ENCODE data around the gene GSTM4.
"Not testable (repeated sequence)": the region's sequence is repeated elsewhere in the genome, so short reads cannot be mapped to it uniquely, and the experiment has no call there.

The GSTM4 gene

GRCh38 chr1:109669246-109669948, 13.5 kb downstream of the GSTM4 start:
- DNase-seq = no peak

GRCh38 chr1:109669949-109670302, 14.0 kb downstream of the GSTM4 start:
- not testable (repeated sequence) for DNase-seq

- no peak for DNase-seq
Measured at GRCh38 chr1:109671067-109671466, 15.2 kb downstream of the GSTM4 start.

- not testable (repeated sequence) for DNase-seq
Measured at GRCh38 chr1:109673861-109674260, 18.0 kb downstream of the GSTM4 start.

GRCh38 chr1:109676683-109677381, 20.9 kb downstream of the GSTM4 start:
- not testable (repeated sequence) for DNase-seq

- DNase-seq = no peak
Measured at GRCh38 chr1:109677459-109677858, 21.6 kb downstream of the GSTM4 start.

GRCh38 chr1:109678637-109679036, 22.7 kb downstream of the GSTM4 start:
- not testable (repeated sequence) for DNase-seq

- DNase-seq = not testable (repeated sequence)
Measured at GRCh38 chr1:109684777-109685176, 28.9 kb downstream of the GSTM4 start.

GRCh38 chr1:109685399-109685798, 29.5 kb downstream of the GSTM4 start:
- not testable (repeated sequence) for DNase-seq

- DNase-seq = not testable (repeated sequence)
Measured at GRCh38 chr1:109685890-109686289, 30.0 kb downstream of the GSTM4 start.

- DNase-seq = not testable (repeated sequence)
Measured at GRCh38 chr1:109687109-109687508, 31.2 kb downstream of the GSTM4 start.

- DNase-seq = no peak
Measured at GRCh38 chr1:109687641-109688499, 32.0 kb downstream of the GSTM4 start, which contains the start of gene GSTM1. TSS of gene GSTM1 (plus strand) at chr1:109687817. CDS start at chr1:109687874, 57 bp downstream.

- no peak for DNase-seq
Measured at GRCh38 chr1:109689844-109690405, 34.0 kb downstream of the GSTM4 start.

- no peak for DNase-seq
Measured at GRCh38 chr1:109691759-109692158, 35.9 kb downstream of the GSTM4 start.

GRCh38 chr1:109694400-109694799, 38.5 kb downstream of the GSTM4 start:
- not testable (repeated sequence) for DNase-seq

GRCh38 chr1:109695138-109695537, 39.2 kb downstream of the GSTM4 start:
- not testable (repeated sequence) for DNase-seq

GRCh38 chr1:109697066-109697465, 41.2 kb downstream of the GSTM4 start:
- no peak for DNase-seq

- DNase-seq = not testable (repeated sequence)
Measured at GRCh38 chr1:109697861-109698260, 42.0 kb downstream of the GSTM4 start.

- not testable (repeated sequence) for DNase-seq
Measured at GRCh38 chr1:109702940-109703339, 47.0 kb downstream of the GSTM4 start.

- DNase-seq = no peak
Measured at GRCh38 chr1:109704173-109704572, 48.3 kb downstream of the GSTM4 start.

- DNase-seq = no peak
Measured at GRCh38 chr1:109705411-109705810, 49.5 kb downstream of the GSTM4 start.

GRCh38 chr1:109708949-109709348, 53.0 kb downstream of the GSTM4 start:
- DNase-seq = not testable (repeated sequence)

GRCh38 chr1:109709822-109710221, 53.9 kb downstream of the GSTM4 start:
- not testable (repeated sequence) for DNase-seq

Measured in stimulated activated CD4-positive, alpha-beta T cell treated with anti-CD3 and anti-CD28 coated beads, Interleukin-1b, Interleukin-23, amount 100 ng/mL, for 48 hours (primary cell).